AG09319 (cell line): ENCODE results near the gene SYNJ2BP.

Source experiments
- DNase-seq: peaks from one replicate; pipeline ENCODE4 v3.0.0-alpha.2; 2010; ENCODE audit warnings: low read depth; ENCODE audit errors: extremely low read depth
- TF ChIP-seq, protein P1 (sequence below): IDR thresholded peaks from 2 replicates; pipeline ENCODE4 v1.5.1; 2011; ENCODE audit warnings: low read depth, mild to moderate bottlenecking, inconsistent platforms, low read length, moderate library complexity

SYNJ2BP gene

DNA sequence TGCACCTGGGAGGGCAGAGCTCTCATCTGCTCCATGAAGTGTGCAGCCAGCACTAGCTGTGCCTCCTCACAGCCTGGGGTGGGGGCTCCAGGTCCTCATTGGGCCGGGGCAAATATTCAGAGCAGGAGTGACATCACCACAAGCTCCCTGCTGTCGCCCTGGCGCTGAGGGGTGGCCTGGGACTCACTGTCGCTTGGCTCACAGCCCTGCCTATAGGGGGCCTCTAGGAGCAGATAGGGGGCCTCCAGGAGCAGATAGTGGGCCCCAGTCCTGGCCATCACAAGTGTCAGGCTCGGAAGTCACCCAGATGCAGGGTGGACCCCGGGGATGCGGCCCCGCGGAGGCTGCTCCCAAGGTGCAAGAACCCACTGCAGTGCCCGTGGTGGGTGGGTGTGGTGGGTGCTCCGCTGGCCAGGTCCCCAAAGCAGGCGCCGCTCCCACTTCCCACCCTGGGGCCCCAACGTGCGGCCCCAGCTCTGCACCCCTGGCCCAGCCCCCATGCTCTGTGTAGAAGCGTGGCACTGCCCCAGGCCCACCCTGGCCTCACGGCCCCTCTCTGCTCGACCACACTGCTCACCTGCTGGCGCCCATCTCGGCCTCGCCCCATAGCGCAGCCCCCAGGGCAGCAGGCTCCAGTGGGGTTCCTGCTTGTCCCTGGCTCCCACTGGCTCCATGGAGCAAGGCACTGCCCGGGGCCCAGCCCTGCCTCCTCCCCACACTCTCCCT is 18.0 kb downstream of the SYNJ2BP start:
- TF ChIP-seq, protein P1, sequence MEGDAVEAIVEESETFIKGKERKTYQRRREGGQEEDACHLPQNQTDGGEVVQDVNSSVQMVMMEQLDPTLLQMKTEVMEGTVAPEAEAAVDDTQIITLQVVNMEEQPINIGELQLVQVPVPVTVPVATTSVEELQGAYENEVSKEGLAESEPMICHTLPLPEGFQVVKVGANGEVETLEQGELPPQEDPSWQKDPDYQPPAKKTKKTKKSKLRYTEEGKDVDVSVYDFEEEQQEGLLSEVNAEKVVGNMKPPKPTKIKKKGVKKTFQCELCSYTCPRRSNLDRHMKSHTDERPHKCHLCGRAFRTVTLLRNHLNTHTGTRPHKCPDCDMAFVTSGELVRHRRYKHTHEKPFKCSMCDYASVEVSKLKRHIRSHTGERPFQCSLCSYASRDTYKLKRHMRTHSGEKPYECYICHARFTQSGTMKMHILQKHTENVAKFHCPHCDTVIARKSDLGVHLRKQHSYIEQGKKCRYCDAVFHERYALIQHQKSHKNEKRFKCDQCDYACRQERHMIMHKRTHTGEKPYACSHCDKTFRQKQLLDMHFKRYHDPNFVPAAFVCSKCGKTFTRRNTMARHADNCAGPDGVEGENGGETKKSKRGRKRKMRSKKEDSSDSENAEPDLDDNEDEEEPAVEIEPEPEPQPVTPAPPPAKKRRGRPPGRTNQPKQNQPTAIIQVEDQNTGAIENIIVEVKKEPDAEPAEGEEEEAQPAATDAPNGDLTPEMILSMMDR: no peak
- DNase-seq: no peak

DNA sequence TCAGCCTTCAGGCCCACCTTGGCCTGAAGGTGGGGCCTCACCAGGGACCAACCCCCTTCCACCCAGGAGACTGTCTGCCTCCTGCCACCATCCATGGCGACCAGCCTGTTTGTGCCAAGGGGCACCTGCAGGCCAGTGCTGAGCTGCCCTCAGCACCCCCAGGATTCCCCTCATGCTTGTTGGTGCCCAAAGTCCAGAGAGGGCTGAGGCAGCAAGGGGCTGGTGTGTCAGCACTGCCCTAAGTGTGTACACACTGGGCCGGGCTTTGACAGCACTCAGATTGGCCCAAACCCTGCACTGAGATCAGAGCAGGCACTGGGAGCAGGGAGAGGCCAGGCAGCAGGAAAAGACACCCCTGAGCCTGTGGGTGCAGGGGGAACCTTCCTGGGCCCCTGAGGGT is 18.6 kb downstream of the SYNJ2BP start:
- TF ChIP-seq, protein P1: no peak

DNA sequence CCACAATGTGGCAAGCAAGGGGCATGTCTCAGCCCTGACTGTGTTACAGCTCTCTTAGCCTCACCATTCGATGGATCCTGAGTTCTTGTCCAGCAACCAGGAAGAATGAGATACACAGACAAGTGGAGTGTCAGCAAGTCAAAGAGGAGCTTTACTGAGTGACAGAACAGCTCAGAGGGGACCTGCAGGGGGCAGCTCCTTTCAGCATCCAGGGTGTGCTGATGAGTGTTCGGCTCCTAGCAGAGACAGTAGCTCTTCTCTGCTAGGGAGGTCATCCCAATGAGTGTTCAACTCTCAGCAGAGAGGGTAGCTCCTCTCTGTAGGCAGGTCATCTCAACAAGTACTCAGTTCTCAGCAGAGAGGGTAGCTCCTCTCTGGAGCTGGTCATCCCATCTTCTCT is 19.1 kb downstream of the SYNJ2BP start:
- no peak for DNase-seq
- TF ChIP-seq, protein P1: no peak

More for the DNA sequence above, 18.6 kb downstream of the SYNJ2BP start:
- DNase-seq: no peak

DNA sequence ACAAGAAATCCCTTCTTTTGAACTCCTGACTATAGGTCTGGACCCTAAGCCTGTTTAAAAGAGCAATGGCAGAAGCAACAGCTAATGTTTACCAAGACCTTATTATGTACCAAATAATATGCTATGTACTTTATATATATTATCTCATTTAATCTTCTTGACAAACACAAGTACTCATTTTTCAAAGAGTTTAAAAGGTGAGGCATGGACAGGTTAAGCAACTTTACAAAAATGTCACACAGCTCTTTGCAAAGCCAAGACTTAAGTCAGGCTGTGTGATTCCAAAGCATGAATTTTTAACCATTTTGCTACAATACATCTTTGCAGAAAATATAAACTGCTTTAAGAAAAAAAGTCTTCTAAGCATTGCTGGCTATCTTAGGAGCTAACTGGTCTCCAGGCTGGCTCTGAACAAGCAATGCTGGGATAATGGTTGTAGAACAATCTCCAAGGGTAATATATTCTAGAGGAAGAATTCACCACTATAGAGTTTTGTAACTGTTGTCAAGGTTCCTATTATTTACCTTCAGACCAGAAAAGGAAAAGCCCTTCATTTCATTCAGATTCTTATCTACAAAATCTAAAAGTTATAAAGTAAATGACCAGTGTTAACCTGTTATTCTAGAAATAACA is 22.1 kb downstream of the SYNJ2BP start:
- DNase-seq: no peak

DNA sequence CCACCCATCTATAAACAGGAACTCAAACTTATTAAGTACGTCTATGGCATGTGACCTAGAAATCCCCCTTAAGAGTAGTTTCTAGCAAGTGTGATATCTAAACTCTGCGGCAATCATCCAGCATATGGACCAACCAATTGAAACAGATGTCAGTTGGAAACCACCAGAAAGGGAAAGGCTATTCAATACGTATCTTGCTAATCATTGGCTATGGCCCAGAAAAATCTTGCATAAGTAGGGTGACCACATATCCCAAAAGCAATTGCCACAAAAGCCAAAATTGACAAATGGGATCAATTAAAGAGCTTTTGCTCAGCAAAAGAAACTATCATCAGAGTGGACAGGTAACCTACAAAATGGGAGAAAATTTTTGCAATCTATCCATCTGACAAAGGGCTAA is 24.2 kb downstream of the SYNJ2BP start:
- no peak for DNase-seq
- TF ChIP-seq, protein P1: no peak

More for the DNA sequence above, 22.1 kb downstream of the SYNJ2BP start:
- TF ChIP-seq, protein P1: no peak

DNA sequence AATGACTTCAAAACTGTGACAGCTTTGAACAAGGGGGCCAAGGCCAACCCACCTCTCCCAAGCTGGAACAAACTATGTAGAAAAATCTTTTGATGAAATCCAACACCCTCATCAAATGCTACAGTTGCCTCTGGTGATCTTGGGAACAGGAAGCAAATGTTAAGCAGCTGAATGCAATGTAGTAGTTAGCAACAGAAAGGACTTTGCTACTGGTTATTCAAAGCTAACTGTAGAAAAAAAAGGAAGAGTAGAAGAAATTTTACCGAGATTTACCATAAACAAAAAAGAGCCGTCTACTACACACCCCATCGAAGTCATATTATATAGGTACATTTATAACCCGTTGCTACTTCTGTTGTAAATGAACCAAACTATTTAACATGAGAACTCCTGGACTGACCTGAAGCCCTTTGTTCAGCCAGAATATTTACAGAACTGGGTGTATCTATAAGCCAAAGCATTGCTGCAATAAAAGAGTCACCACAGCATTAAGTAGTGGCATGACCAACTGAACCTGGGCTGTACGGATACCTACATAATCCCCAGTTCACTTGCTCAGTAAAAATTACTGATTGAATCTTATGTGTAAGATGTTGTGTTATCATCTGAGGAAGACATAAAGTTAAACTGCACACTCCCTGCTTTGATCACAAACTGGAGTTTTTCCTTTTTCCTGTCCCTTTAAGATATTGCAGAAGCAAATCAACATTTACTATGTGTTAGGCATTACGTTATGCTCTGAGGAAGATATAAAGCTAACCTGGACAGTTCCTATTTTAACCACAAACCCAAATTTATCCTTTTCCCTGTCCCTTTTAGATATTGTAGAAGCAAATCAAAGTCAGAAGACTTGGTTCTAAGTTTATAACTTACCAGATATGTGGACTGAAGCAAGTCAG is 25.1 kb downstream of the SYNJ2BP start:
- TF ChIP-seq, protein P1: no peak
- no peak for DNase-seq
